Left renal cortex interstitium (tissue), 4 donors: ENCODE data around the gene PEX12. TPM values are rescaled to one million over a fixed set of nuclear protein-coding genes. Genes with fewer than 3 reads are reported as not detected.
A peak's percentile ranks its signal among the peaks of the same experiment; 100 is the strongest.
"Not testable (repeated sequence)": the region's sequence is repeated elsewhere in the genome, so short reads cannot be mapped to it uniquely, and the experiment has no call there.

Experiments
- DNase-seq, 4 donors: peaks; one replicate each; pipeline ENCODE4 v3.0.0-alpha.2; 2013; ENCODE audit warnings: low read depth in 4 of 4, low spot score in 2 of 4, missing footprints in 1 of 4
- polyA plus RNA-seq, 4 donors: library from polyadenylated mRNA; unstranded; fragments of 120-200 nt; gene quantifications; one replicate each; pipeline ENCODE4 v1.2.1, GENCODE V29; 2013; ENCODE audit not compliant: insufficient read length in 4 of 4

Gene PEX12
- 10 to 100 TPM; 10.5 to 12.1 (median 11.3) TPM for polyA plus RNA-seq

GRCh38 chr17:35578197-35578928 is at the start of gene PEX12:
PEX12 (minus strand) TSS chr17:35578571; CDS start chr17:35578021, 550 bp downstream.
- peak in 3 of 4 donors; percentile 83 to 91 (median 90) for DNase-seq

GRCh38 chr17:35627417-35627816 is 49.0 kb upstream of the PEX12 start:
- DNase-seq: no peak

- no peak for DNase-seq
Observed at GRCh38 chr17:35621768-35622167, 43.4 kb upstream of the PEX12 start.

GRCh38 chr17:35618628-35619027 is 40.3 kb upstream of the PEX12 start:
- no peak for DNase-seq

GRCh38 chr17:35617505-35617904 is 39.1 kb upstream of the PEX12 start:
- no peak for DNase-seq

GRCh38 chr17:35616536-35616935 is 38.2 kb upstream of the PEX12 start:
- DNase-seq: no peak

GRCh38 chr17:35614810-35615209 is 36.4 kb upstream of the PEX12 start:
- DNase-seq: no peak

- DNase-seq: peak in 1 of 4 donors; percentile 29
Observed at GRCh38 chr17:35612924-35613521, 34.7 kb upstream of the PEX12 start.

GRCh38 chr17:35610746-35611145 is 32.4 kb upstream of the PEX12 start:
- not testable (repeated sequence) for DNase-seq

GRCh38 chr17:35609831-35610230 is 31.5 kb upstream of the PEX12 start:
- no peak for DNase-seq

GRCh38 chr17:35607239-35607847 is 29.0 kb upstream of the PEX12 start:
- DNase-seq: no peak

GRCh38 chr17:35605678-35606077 is 27.3 kb upstream of the PEX12 start:
- DNase-seq: no peak

GRCh38 chr17:35603674-35604073 is 25.3 kb upstream of the PEX12 start:
- DNase-seq: no peak

GRCh38 chr17:35597604-35598003 is 19.2 kb upstream of the PEX12 start:
- no peak for DNase-seq

GRCh38 chr17:35596530-35597233 is 18.3 kb upstream of the PEX12 start:
- DNase-seq: no peak

GRCh38 chr17:35596072-35596471 is 17.7 kb upstream of the PEX12 start:
- no peak for DNase-seq

- DNase-seq: no peak
Observed at GRCh38 chr17:35588196-35588920, 10.0 kb upstream of the PEX12 start.

GRCh38 chr17:35587074-35587961 is 8.9 kb upstream of the PEX12 start, which contains the start of gene AP2B1:
AP2B1 (plus strand) TSS chr17:35587322; CDS start chr17:35594031, 6,709 bp downstream.
- peak; percentile 95 to 98 (median 97) for DNase-seq

- no peak for DNase-seq
Observed at GRCh38 chr17:35586569-35587073, 8.2 kb upstream of the PEX12 start.
